Measurements from ENCODE around the gene RBMS1.

GRCh38 chr2:160247296-160248035, 246.1 kb downstream of the RBMS1 start:
- TF ChIP-seq CTCF (conservative IDR thresholded peaks at IDR 0.05; ENCODE audit: low read depth, low read length): no peak
- TF ChIP-seq RCOR1 (IDR thresholded peaks at IDR 0.05; ENCODE audit: insufficient replicate concordance, low read length): no peak
- no peak for TF ChIP-seq CEBPB (IDR thresholded peaks at IDR 0.05; ENCODE audit: low read depth, low read length)
- TF ChIP-seq USF2 (IDR thresholded peaks at IDR 0.05; ENCODE audit: low read depth, low read length): no peak
- no peak for TF ChIP-seq ELK1 (IDR thresholded peaks at IDR 0.05; ENCODE audit: borderline replicate concordance, low read depth, low read length)
- no peak for TF ChIP-seq POLR2A (IDR thresholded peaks at IDR 0.05; ENCODE audit: low read depth, low read length)
- TF ChIP-seq CHD1 (IDR thresholded peaks at IDR 0.05; ENCODE audit: low read depth, low read length): no peak
- no peak for TF ChIP-seq MAZ (IDR thresholded peaks at IDR 0.05; ENCODE audit: borderline replicate concordance, low read depth, low read length)
- TF ChIP-seq MXI1 (IDR thresholded peaks at IDR 0.05; ENCODE audit: borderline replicate concordance, low read depth, low read length): no peak
- no peak for TF ChIP-seq RAD21 (IDR thresholded peaks at IDR 0.05; ENCODE audit: low read length)

Data from IMR-90 (cell line).